GM13976 (cell line): ENCODE measurements around the gene RBPJL.

Source experiments
- DNase-seq: peaks from one replicate; pipeline ENCODE4 v3.0.0; 2012; ENCODE audit warnings: low spot score
- in situ Hi-C: fragments of 300-500 bp; cut with MboI; formaldehyde crosslinking; loops from one replicate; pipeline ENCODE4 v1.12.0; 2022; ENCODE audit warnings: low sequenced_read_pairs, mixed read lengths, inconsistent platforms; ENCODE audit not compliant: unreplicated experiment
- TF ChIP-seq, protein P1 (sequence below): IDR thresholded peaks from 2 replicates; pipeline ENCODE4 v1.5.1; 2012; ENCODE audit warnings: borderline replicate concordance, mild to moderate bottlenecking; ENCODE audit not compliant: insufficient read depth; ENCODE audit errors: extremely low read depth, missing control alignments, control extremely low read depth

RBPJL gene

DNA sequence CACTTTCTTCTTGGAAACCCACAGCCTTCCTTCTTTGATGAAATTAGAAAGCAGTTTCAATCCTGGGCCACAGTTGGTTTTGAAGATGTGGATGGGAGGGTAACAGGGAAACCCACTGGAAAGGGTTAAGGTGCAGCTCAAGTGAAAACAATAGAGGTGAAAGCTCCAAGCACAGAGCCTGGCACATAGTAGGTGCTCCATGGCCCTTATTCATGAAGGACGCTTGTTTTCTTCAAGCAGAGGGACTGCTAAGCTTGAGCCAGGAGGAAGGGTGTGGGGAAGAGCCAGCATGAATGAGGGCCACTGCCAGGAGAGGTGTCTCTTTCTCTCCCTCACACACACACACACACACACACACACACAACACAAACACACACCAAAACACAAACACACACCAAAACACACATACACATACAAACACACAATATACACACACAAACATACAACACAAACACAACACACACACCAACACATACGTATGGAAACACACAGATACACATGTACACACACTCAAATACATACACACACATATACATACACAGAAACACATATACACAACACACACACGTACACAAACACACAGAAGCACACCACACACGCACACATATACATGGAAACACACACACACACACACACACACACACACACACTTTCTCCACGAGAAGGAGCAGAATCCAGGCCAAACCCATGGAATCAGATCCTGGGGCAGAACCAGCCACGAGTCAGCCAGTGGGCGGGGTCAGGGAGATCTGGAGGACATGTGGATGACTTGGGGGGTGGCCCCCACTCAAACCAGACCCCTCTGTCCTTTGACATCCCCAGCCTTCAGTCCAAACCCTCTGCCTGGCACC, 23.7 kb upstream of the RBPJL start:
- in situ Hi-C loops: no loop called here

DNA sequence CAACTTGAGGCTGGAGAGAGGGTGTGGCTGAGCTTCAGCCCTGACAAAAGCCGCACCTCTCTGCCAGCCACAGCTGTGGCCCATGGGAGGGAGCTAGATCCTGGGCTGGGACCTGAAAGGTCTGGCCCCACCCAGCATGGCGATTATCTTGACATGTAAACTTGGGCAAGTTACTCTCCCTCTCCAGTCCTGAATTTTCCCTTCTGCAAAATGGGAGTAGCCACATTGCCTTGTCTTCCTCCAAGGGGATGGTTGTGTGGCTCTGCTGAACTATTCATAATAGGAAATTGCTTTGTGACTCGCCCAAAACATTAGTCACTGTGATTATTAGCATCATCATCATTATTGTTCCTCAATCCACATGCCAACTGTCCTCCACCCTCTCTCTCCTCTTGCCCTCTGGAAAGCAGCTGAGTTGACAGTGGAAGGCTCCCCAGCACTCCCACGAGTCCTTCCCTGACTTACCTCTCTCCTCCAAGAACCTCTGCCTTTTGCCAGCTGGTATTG, 23.0 kb upstream of the RBPJL start:
- TF ChIP-seq, protein P1, sequence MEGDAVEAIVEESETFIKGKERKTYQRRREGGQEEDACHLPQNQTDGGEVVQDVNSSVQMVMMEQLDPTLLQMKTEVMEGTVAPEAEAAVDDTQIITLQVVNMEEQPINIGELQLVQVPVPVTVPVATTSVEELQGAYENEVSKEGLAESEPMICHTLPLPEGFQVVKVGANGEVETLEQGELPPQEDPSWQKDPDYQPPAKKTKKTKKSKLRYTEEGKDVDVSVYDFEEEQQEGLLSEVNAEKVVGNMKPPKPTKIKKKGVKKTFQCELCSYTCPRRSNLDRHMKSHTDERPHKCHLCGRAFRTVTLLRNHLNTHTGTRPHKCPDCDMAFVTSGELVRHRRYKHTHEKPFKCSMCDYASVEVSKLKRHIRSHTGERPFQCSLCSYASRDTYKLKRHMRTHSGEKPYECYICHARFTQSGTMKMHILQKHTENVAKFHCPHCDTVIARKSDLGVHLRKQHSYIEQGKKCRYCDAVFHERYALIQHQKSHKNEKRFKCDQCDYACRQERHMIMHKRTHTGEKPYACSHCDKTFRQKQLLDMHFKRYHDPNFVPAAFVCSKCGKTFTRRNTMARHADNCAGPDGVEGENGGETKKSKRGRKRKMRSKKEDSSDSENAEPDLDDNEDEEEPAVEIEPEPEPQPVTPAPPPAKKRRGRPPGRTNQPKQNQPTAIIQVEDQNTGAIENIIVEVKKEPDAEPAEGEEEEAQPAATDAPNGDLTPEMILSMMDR: no peak
- DNase-seq: no peak
- in situ Hi-C loops: no loop called here

More for the DNA sequence above, 23.7 kb upstream of the RBPJL start:
- TF ChIP-seq, protein P1: no peak
- DNase-seq: no peak

DNA sequence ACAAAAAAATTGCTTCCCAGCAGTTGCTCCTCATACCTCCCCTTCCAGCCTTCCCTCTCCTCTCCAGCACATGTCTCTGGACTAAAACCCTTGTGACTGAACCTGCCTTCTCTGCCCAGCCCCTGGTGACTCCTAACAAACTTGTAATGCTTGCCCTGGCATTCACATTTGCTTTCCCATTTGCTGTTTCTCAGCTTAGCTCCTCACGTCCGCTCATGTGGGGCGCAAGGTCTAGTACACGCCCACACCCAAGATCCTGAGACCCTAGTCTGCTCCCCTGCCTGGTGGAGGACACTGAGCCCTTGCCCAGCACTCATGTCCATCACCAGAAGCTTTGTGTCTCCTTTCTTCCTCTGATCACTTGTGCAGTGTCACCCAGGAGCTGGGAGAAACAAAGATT, 18.3 kb upstream of the RBPJL start:
- no peak for DNase-seq
- in situ Hi-C loops: no loop called here
- TF ChIP-seq, protein P1: no peak

DNA sequence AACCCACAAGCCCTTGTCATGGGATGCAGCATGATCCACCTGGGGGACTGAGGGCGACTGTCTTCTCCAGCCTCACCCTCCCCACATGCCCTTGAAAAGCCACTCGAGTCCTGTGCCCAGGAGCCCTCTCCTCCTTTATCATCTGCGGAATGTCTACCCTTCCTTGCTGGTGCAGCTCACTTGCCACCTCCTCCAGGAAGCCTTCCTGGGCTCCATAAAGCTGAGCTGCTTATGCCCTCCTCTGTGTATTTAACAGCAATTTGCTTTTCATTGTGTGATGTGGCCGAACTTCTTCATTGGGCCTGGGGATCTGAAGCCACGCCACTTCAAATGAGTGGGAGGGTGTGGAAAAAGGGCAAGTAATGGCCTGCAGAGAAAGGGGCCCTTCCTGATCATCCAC, 17.8 kb upstream of the RBPJL start:
- in situ Hi-C loops: no loop called here
- DNase-seq: no peak
- TF ChIP-seq, protein P1: no peak

DNA sequence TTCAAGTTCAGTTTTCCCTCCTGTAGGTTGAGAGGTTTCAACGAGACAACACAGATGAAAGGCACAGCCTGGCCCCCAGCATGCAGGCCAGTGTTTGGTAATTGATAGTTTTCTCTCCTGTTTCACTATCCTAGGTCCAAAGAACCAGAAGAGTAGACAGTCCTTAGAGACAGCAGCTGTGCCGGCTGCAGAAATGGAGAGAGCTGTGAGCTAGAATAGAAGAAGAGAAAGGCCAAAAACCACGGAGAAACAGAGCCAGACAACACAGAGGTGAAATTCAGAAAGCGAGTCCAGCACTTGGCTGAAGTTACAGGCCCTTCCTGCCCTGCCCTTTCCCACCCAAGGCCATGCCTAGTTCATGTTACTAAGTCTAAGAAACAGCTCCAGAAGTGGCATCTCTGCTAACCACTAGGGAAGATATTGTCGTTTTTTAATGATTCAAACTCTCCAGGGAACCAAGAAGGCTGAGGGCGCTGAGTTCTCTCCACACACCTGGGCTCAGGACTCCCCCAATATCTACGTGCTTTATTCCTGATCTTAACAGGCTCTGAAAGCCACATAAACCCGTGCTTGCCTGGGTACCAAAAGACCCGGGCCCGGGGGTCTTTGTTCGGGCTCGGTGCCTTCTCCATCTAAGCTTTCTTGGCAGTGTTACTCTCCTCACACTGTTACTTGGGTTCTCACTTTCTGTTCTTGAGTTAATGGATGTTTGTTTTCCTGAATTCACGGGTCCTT, 16.5 kb upstream of the RBPJL start:
- in situ Hi-C loops: no loop called here
- TF ChIP-seq, protein P1: no peak
- DNase-seq: no peak

DNA sequence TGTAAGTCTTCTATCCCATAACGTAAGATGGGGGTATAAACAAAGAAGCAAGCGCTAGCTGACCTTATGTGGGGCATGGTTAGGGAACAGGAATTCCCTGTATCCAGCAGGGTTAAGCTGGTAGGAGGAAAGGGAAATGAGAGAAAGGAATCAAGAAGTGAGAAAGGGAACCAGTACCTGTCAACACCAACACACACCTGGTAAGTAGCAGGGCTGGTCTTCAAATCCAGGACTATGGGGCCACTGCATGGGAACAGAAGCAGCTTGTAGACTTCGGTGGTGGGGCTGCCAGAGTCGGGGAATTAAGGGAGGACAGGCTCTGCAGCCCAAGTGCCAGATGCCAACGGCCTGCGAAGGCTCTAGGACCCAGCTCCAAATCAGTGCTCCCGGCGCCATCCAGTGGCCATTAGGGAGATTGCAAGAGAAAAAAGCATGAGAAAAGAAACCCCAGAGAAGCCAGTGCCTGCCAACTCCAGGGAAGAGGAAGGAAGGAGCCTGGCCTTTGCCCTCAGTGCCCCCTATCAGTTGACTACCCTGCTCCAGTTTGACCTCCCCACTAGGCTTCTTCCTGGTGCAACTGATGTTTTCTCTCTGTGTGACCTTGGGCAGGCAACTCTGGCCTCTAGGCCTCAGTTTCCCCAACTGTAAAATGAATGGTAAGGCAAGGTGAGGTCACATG, 15.8 kb upstream of the RBPJL start:
- TF ChIP-seq, protein P1: peak; percentile 87
- peak; percentile 79 for DNase-seq
- in situ Hi-C loops: no loop called here
